ENCODE results near the gene CHCHD10.

- TF ChIP-seq SP1 (IDR thresholded peaks at IDR 0.05; ENCODE audit: low read depth, low read length) (no peak), CTCF (IDR thresholded peaks at IDR 0.05; ENCODE audit: control extremely low read depth in 1 of 3, insufficient read depth in 1 of 3, low read depth in 1 of 3, low read length in 3 of 3) (no peak), POLR2A (IDR thresholded peaks at IDR 0.05; ENCODE audit: control extremely low read depth in 1 of 2, low read depth in 2 of 2, low read length in 2 of 2) (no peak), EGR1 (IDR thresholded peaks at IDR 0.05; ENCODE audit: borderline replicate concordance, low read depth, low read length) (no peak), USF2 (IDR thresholded peaks at IDR 0.05; ENCODE audit: low read length) (no peak), POLR2AphosphoS5 (IDR thresholded peaks at IDR 0.05; ENCODE audit: low read depth, low read length) (no peak), CBX5 (IDR thresholded peaks at IDR 0.05; ENCODE audit: low read depth, low read length) (no peak), RXRA (IDR thresholded peaks at IDR 0.05; ENCODE audit: insufficient read depth, low read depth, low read length) (no peak), CBX8 (IDR thresholded peaks at IDR 0.05; ENCODE audit: borderline replicate concordance, low read depth, low read length) (no peak), CEBPB (IDR thresholded peaks at IDR 0.05; ENCODE audit: low read depth, low read length) (no peak), KDM1A (IDR thresholded peaks at IDR 0.05; ENCODE audit: borderline replicate concordance, low read length) (no peak), EP300 (IDR thresholded peaks at IDR 0.05; ENCODE audit: borderline replicate concordance in 1 of 2, low read depth in 2 of 2, low read length in 2 of 2) (no peak)
Observed at GRCh38 chr22:23744485-23744884, 23.3 kb downstream of the CHCHD10 start.
